ENCODE results near the gene BCL3.

The BCL3 gene

DNA sequence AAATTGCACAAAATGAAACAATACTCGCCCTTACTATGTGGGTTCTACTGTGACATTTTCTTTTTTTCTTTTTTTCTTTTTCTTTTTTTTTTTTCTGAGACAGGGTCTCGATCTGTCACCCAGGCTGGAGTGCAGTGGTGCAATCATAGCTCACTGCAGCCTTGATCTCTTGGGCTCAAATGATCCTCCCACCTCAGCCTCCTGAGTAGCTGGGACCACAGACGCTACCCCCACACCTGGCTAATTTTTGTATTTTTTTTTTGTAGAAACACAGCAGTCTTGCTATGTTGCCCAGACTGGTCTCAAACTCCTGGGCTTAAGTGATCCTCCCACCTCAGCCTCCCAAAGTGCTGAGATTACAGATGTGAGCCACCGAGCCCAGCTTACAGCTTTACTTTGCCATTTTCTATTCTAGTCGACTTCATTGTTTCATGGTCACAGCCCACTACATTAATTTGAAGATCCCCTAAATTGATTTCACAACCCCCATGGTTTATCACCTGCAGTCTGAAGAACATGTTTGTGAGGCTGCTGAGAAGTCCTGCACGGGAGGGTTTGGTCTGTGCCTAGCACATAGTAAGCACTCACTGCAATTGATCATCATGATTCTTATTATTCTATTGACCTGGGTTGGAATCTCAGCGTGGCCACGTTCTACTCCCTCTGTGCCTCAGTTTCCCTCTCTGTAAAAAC lies 3.8 kb downstream of the BCL3 start:
- TF ChIP-seq ZFX (IDR thresholded peaks at IDR 0.05), result no peak
- H3K27ac ChIP-seq, result peak overlapping the region; percentile 72; the same call in 1 of the 2 replicates

GRCh38 chr19:44752816-44753625 lies 4.5 kb downstream of the BCL3 start:
- peak overlapping the region; percentile 72 for H3K27ac ChIP-seq
- TF ChIP-seq ZFX (IDR thresholded peaks at IDR 0.05) (no peak), CTCF (conservative IDR thresholded peaks at IDR 0.05) (no peak)

GRCh38 chr19:44753626-44753931 lies 5.1 kb downstream of the BCL3 start:
- peak overlapping the region; percentile 72 for H3K27ac ChIP-seq
- TF ChIP-seq CTCF (conservative IDR thresholded peaks at IDR 0.05) (no peak), ZFX (IDR thresholded peaks at IDR 0.05) (no peak)

GRCh38 chr19:44753932-44754749 lies 5.6 kb downstream of the BCL3 start:
- TF ChIP-seq CTCF (conservative IDR thresholded peaks at IDR 0.05) (no peak), ZFX (IDR thresholded peaks at IDR 0.05) (no peak)
- H3K27ac ChIP-seq, result peak overlapping the region; percentile 72

- peak overlapping the region; percentile 72 for H3K27ac ChIP-seq
Measured at GRCh38 chr19:44754750-44755080, 6.2 kb downstream of the BCL3 start.

DNA sequence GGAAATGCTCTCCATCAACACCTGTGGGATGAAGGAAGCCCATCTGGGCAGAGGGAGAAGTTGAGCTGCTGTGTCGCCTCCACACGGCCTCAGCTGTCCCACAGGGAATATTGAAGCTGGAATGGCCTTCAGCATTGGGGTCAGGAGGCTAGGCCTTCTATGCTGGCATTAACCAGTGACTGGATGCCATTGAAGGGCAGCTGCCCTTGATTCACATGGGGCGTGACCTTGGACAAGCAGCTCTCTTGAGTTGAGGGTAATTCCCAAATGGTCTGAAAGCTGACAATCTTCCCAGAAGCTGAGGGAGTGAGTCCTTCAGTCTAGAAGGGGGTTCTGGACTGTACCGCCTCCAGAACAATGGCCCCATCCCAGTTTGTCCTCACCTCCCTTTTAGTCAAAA lies 6.7 kb downstream of the BCL3 start:
- H3K27ac ChIP-seq, result peak overlapping the region; percentile 72
- TF ChIP-seq CTCF (conservative IDR thresholded peaks at IDR 0.05) (no peak), ZFX (IDR thresholded peaks at IDR 0.05) (no peak)

More at GRCh38 chr19:44754750-44755080, 6.2 kb downstream of the BCL3 start:
- TF ChIP-seq CTCF (conservative IDR thresholded peaks at IDR 0.05) (no peak), ZFX (IDR thresholded peaks at IDR 0.05) (no peak)

GRCh38 chr19:44756089-44756562 lies 7.6 kb downstream of the BCL3 start:
- H3K27ac ChIP-seq, result no peak overlapping the region
- TF ChIP-seq CTCF (conservative IDR thresholded peaks at IDR 0.05) (no peak), ZFX (IDR thresholded peaks at IDR 0.05) (no peak)

Measured in C4-2B (cell line).